OCI-LY7 (cell line): ENCODE measurements around the gene ZBTB26.

Source experiments
- EZH2phosphoT487 ChIP-seq: fragments of 200-600 bp; sonication (generic); IDR thresholded peaks from 2 replicates; pipeline ENCODE4 v1.6.1; 2018; ENCODE audit warnings: low read depth, borderline replicate concordance, mild to moderate bottlenecking, mixed run types, antibody characterized with exemption, low read length, moderate library complexity, mixed read lengths
- TF ChIP-seq, protein P1 (sequence below): fragments of 200-600 bp; sonication (generic); conservative IDR thresholded peaks from 2 replicates; pipeline ENCODE4 v1.5.1; 2014; ENCODE audit warnings: mild to moderate bottlenecking, antibody characterized with exemption, low read length, moderate library complexity, mixed read lengths

DNA sequence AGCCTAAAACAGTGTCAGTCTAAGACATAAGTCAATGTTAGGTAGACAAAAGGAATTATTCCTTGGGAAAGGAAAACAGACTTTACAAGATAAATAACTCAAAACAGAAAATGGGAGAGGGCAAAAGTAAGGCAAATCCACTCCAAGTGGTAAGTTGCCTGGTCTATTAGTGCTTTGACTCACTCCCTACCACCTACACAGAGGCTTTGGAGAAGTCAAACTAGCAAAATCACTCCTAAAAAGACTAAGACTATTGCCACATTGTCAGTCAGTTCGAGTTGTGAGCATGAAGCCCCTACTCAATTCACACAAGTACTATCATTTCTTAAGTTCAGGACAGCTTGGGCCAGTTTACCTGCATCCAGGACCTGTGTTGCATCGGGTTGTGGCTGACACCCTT, 13.0 kb downstream of the ZBTB26 start:
- TF ChIP-seq, protein P1, sequence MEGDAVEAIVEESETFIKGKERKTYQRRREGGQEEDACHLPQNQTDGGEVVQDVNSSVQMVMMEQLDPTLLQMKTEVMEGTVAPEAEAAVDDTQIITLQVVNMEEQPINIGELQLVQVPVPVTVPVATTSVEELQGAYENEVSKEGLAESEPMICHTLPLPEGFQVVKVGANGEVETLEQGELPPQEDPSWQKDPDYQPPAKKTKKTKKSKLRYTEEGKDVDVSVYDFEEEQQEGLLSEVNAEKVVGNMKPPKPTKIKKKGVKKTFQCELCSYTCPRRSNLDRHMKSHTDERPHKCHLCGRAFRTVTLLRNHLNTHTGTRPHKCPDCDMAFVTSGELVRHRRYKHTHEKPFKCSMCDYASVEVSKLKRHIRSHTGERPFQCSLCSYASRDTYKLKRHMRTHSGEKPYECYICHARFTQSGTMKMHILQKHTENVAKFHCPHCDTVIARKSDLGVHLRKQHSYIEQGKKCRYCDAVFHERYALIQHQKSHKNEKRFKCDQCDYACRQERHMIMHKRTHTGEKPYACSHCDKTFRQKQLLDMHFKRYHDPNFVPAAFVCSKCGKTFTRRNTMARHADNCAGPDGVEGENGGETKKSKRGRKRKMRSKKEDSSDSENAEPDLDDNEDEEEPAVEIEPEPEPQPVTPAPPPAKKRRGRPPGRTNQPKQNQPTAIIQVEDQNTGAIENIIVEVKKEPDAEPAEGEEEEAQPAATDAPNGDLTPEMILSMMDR: no peak
- TF ChIP-seq EZH2phosphoT487: no peak
